H1 (cell line): ENCODE results near the gene BEND4.

Experiments
- POLR2A ChIP-seq, 2 experiments: IDR thresholded peaks; 1 replicate in 1 of 2; 2 replicates in 1 of 2; pipeline ENCODE4 v1.6.1; 2011; ENCODE audit warnings: low read depth in 2 of 2, low read length in 2 of 2, mild to moderate bottlenecking in 2 of 2; ENCODE audit errors: control extremely low read depth in 1 of 2
- POLR2AphosphoS5 ChIP-seq: IDR thresholded peaks from 2 replicates; pipeline ENCODE4 v1.6.1; 2011; ENCODE audit warnings: low read depth, low read length
- TEAD4 ChIP-seq: IDR thresholded peaks from 2 replicates; pipeline ENCODE4 v1.6.1; 2012; ENCODE audit warnings: low read depth, low read length, inconsistent platforms, mixed read lengths
- TF ChIP-seq, protein P1 (sequence below), 3 experiments: IDR thresholded peaks; 1 replicate in 2 of 3; 2 replicates in 1 of 3; pipeline versions ENCODE4 v1.5.1 to v1.6.1; 2011; ENCODE audit warnings: low read length in 3 of 3, mild to moderate bottlenecking in 3 of 3, inconsistent platforms in 2 of 3, low read depth in 1 of 3, moderate library complexity in 1 of 3; ENCODE audit not compliant: insufficient read depth in 1 of 3; ENCODE audit errors: control extremely low read depth in 1 of 3

GRCh38 chr4:42142591-42142990 is 9.9 kb downstream of the BEND4 start:
- TF ChIP-seq, protein P1, sequence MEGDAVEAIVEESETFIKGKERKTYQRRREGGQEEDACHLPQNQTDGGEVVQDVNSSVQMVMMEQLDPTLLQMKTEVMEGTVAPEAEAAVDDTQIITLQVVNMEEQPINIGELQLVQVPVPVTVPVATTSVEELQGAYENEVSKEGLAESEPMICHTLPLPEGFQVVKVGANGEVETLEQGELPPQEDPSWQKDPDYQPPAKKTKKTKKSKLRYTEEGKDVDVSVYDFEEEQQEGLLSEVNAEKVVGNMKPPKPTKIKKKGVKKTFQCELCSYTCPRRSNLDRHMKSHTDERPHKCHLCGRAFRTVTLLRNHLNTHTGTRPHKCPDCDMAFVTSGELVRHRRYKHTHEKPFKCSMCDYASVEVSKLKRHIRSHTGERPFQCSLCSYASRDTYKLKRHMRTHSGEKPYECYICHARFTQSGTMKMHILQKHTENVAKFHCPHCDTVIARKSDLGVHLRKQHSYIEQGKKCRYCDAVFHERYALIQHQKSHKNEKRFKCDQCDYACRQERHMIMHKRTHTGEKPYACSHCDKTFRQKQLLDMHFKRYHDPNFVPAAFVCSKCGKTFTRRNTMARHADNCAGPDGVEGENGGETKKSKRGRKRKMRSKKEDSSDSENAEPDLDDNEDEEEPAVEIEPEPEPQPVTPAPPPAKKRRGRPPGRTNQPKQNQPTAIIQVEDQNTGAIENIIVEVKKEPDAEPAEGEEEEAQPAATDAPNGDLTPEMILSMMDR (IDR thresholded peaks at IDR 0.05; ENCODE audit: control extremely low read depth in 1 of 3, insufficient read depth in 1 of 3, low read depth in 1 of 3, low read length in 3 of 3), result no peak
- TF ChIP-seq POLR2A (IDR thresholded peaks at IDR 0.05; ENCODE audit: control extremely low read depth in 1 of 2, low read depth in 2 of 2, low read length in 2 of 2) (no peak), POLR2AphosphoS5 (no peak), TEAD4 (no peak)
